Tibial nerve (tissue), 4 donors: ENCODE measurements around the gene HOTAIR. TPM values are rescaled to one million over a fixed set of nuclear protein-coding genes. Genes with fewer than 3 reads are reported as not detected.

ENCODE experiments used
- DNase-seq, 2 donors: peaks; one replicate each; pipeline ENCODE4 v3.0.0-alpha.2; 2019; ENCODE audit warnings: low spot score in 2 of 2
- H3K27ac ChIP-seq, 4 donors: fragments of 200-600 bp; sonication (generic) in 3 of 4; one replicate each; pipeline ENCODE4 v1.5.1; 2017 to 2019; ENCODE audit warnings: mild to moderate bottlenecking in 1 of 4
- H3K27me3 ChIP-seq, 2 donors: fragments of 200-600 bp; sonication (generic) in 1 of 2; one replicate each; pipeline versions ENCODE4 v1.5.1 to v1.6.0; 2017 to 2019
- H3K36me3 ChIP-seq, 3 donors: fragments of 200-600 bp; sonication (generic); one replicate each; pipeline ENCODE4 v1.5.1; 2018 to 2019
- H3K4me1 ChIP-seq, 4 donors: fragments of 200-600 bp; sonication (generic) in 3 of 4; one replicate each; pipeline ENCODE4 v1.5.1; 2017 to 2019
- H3K4me3 ChIP-seq, 4 donors: fragments of 200-600 bp; sonication (generic) in 3 of 4; one replicate each; pipeline ENCODE4 v1.5.1; 2017 to 2019; ENCODE audit warnings: mild to moderate bottlenecking in 1 of 4, moderate library complexity in 1 of 4
- H3K9me3 ChIP-seq, 4 donors: fragments of 200-600 bp; sonication (generic) in 3 of 4; one replicate each; pipeline ENCODE4 v1.5.1; 2017 to 2019
- CTCF ChIP-seq, 5 experiments: fragments of 200-600 bp in 3 of 5; fragments of 450-650 bp in 2 of 5; sonication (generic) in 3 of 5; IDR thresholded peaks; one replicate each; pipeline ENCODE4 v1.5.1; 2016 to 2019; ENCODE audit warnings: antibody characterized with exemption in 5 of 5, mild to moderate bottlenecking in 3 of 5, moderate library complexity in 2 of 5
- EP300 ChIP-seq, 2 donors: sonication (generic); formaldehyde crosslinking; IDR thresholded peaks; one replicate each; pipeline ENCODE4 v1.6.1; 2017; ENCODE audit warnings: antibody characterized with exemption in 2 of 2, mild to moderate bottlenecking in 1 of 2
- POLR2A ChIP-seq, 2 donors: fragments of 450-650 bp; IDR thresholded peaks; one replicate each; pipeline ENCODE4 v1.6.1; 2017; ENCODE audit warnings: antibody characterized with exemption in 2 of 2, mild to moderate bottlenecking in 2 of 2, moderate library complexity in 2 of 2
- WGBS, 2 donors: methylation state at CpG; one replicate each; pipeline ENCODE4 v1.1.5; 2018; 5-methylcytosine and 5-hydroxymethylcytosine counted together
- total RNA-seq, 4 donors: library from RNA; depleted of rRNA; stranded (reverse); fragments of >200 nt; gene quantifications; one replicate each; pipeline ENCODE4 v1.1.0, GENCODE V29; 2016

Gene HOTAIR
- total RNA-seq, 4 donors from 2014 or later: 0.20 to 0.42 (median 0.30) TPM; not detected in 1

- H3K27ac ChIP-seq: no peak overlapping the region
- no peak overlapping the region for H3K4me3 ChIP-seq
- H3K27me3 ChIP-seq: peaks cover 0 to 100% of the 10 kb centered on the region in 2 donors
- WGBS, 2 donors: 69 to 75% methylated on average over 4 of the region's 4 CpGs
- TF ChIP-seq EP300 (IDR thresholded peaks at IDR 0.05): no peak
- no peak for TF ChIP-seq CTCF (IDR thresholded peaks at IDR 0.05)
- TF ChIP-seq POLR2A (IDR thresholded peaks at IDR 0.05): no peak
- H3K4me1 ChIP-seq: peaks cover 0 to 46% (median 20%) of the 10 kb centered on the region in 4 donors
- DNase-seq: no peak
- H3K36me3 ChIP-seq: no peaks in the 10 kb centered on the region
- no peaks in the 10 kb centered on the region for H3K9me3 ChIP-seq
Observed at GRCh38 chr12:53970451-53970850, 4.3 kb downstream of the HOTAIR start.

GRCh38 chr12:53969588-53970259, 5.0 kb downstream of the HOTAIR start:
- no peak overlapping the region for H3K27ac ChIP-seq
- 50 to 57% methylated on average over 12 of the region's 12 CpGs for WGBS, 2 donors
- H3K27me3 ChIP-seq: peaks cover 0 to 100% of the 10 kb centered on the region in 2 donors
- no peak for DNase-seq
- peaks cover 0 to 42% (median 14%) of the 10 kb centered on the region in 4 donors for H3K4me1 ChIP-seq
- H3K9me3 ChIP-seq: no peaks in the 10 kb centered on the region
- TF ChIP-seq CTCF (IDR thresholded peaks at IDR 0.05) (no peak), POLR2A (IDR thresholded peaks at IDR 0.05) (no peak), EP300 (IDR thresholded peaks at IDR 0.05) (no peak)
- H3K36me3 ChIP-seq: no peaks in the 10 kb centered on the region
- no peak overlapping the region for H3K4me3 ChIP-seq

DNA sequence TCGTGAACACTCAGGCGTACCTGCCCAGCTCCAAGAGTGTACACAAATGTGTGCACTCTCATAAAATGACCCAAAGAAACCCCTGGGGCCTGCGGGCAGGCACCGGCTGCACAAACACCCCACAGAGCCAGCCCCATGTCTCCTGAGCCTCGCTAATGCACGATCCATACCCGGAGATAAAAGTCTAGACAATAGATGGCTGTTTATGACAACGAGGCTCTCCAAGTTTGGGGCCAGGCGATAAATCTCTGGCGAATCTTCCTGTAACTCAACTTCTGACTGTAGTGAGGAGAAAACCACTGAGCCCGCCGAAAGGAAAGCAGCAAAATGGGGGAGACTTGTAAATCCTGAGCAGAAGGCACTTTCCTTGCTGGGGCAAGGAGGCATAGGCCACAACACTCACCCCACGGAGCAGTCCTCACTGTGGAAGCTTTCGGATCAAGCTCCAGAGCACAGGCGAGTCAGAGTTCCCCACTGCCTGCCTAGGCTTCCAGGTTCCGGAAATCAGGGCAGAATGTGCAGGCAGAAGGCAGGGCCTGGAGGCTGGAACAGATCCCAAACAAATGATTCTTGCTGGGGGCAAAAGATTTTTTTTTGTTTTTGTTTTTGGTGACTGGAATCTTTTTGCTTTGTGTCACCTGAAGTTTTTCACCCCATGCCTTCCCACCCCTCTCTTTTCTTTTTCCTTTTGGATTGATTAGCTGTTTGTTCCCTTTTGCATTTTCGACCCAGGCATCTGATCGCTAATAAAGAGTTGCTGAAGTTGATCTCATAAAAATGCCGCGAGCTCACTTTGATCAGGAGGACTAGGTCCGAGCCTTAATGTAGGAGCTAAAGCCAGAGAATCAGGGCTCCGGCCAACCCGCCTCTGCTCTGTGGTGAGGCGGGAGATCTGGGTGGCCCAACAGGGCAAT, 6.3 kb downstream of the HOTAIR start:
- Histone ChIP-seq H3K36me3 (no peaks in the 10 kb centered on the region), H3K27me3 (peaks cover 0 to 100% of the 10 kb centered on the region in 2 donors), H3K4me1 (peaks cover 0 to 35% (median 1%) of the 10 kb centered on the region in 4 donors), H3K9me3 (no peaks in the 10 kb centered on the region), H3K4me3 (no peak overlapping the region), H3K27ac (no peak overlapping the region)
- WGBS, 2 donors: 62 to 71% methylated on average over 24 of the region's 24 CpGs
- TF ChIP-seq EP300 (IDR thresholded peaks at IDR 0.05) (no peak), POLR2A (IDR thresholded peaks at IDR 0.05) (no peak), CTCF (IDR thresholded peaks at IDR 0.05) (no peak)
- DNase-seq: no peak

DNA sequence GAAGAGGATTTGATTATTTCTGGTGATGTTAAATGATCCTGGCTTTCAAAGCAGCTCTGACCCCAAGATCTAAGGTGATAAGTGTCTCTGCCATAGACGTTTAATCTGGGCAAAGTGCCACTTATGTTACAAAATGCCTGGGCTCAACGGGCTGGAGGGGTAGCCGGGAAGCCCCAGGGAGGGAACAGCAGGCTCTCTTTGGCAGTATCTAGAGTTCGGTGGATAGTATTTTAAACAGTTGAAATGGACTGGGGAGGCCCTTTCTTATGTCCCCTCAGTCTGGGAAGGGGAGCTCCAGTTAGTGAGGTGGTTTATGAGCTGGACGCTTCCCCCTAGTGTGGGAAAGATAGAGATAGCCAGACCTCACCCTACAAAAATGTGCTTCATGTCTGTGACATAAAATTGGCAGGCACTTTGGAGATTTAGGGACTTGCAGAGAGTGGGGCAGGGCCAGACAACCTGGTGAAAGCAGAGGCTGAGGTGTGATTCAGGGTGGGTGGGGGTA, 7.3 kb downstream of the HOTAIR start:
- peak overlapping the region in 2 of 4 donors; percentile 54 to 68 for H3K27ac ChIP-seq
- peak overlapping the region in 2 of 4 donors; percentile 25 to 44 for H3K4me3 ChIP-seq
- no peak for DNase-seq
- no peaks in the 10 kb centered on the region for H3K36me3 ChIP-seq
- H3K9me3 ChIP-seq: no peaks in the 10 kb centered on the region
- H3K27me3 ChIP-seq: peaks cover 0 to 100% of the 10 kb centered on the region in 2 donors
- TF ChIP-seq CTCF (IDR thresholded peaks at IDR 0.05) (no peak), EP300 (IDR thresholded peaks at IDR 0.05) (no peak), POLR2A (IDR thresholded peaks at IDR 0.05) (no peak)
- WGBS, 2 donors: 64 to 68% methylated on average over 5 of the region's 5 CpGs
- peaks cover 0 to 30% (median 0%) of the 10 kb centered on the region in 4 donors for H3K4me1 ChIP-seq
